Kidney epithelial cell (primary cell): ENCODE results near the gene TAF1. TPM values are rescaled to one million over a fixed set of nuclear protein-coding genes. Genes with fewer than 3 reads are reported as not detected.

ENCODE experiments used
- DNase-seq: peaks from one replicate; pipeline ENCODE4 v3.0.0-alpha.2; 2010; ENCODE audit warnings: low read depth
- H3K27me3 ChIP-seq: 2 replicates; pipeline ENCODE4 v1.6.0; 2011; ENCODE audit warnings: low read length; ENCODE audit not compliant: control insufficient read depth, insufficient read depth
- H3K36me3 ChIP-seq: 2 replicates; pipeline ENCODE4 v1.5.1; 2011; ENCODE audit warnings: low read length; ENCODE audit not compliant: control insufficient read depth, insufficient read depth
- H3K4me3 ChIP-seq: 2 replicates; pipeline ENCODE4 v1.5.1; 2011; ENCODE audit warnings: low read depth, mild to moderate bottlenecking, control low read depth, low read length
- total RNA-seq: library from RNA; depleted of rRNA; stranded (reverse); fragments of >200 nt; gene quantifications from 2 replicates; pipeline ENCODE4 v1.2.3, GENCODE V29; 2015
- TF ChIP-seq, protein P1 (sequence below): IDR thresholded peaks from 2 replicates; pipeline ENCODE4 v1.5.1; 2011; ENCODE audit warnings: mild to moderate bottlenecking, moderate library complexity, low read length, control low read depth, inconsistent platforms; ENCODE audit not compliant: insufficient read depth, poor library complexity, severe bottlenecking

TAF1 gene
- total RNA-seq, 1 donor from 2014 or later: 19.9 TPM

DNA sequence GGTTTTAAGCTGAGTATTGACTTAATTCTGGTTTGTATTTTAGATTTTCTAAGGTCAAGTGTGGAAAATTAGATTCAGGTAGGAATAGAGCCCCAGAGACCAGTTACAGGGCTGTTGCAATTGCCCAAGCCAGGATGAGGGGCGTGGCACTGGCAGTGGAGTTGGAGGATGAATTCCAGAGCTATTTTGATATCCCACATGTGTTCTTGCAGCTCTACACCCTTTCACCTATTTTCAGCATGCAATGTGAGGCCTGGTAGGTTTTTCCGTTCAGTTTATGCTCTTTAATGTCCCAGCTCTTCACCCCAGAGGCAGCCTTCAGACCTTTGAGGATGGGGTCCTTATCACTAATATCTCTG lies 148.9 kb downstream of the TAF1 start:
- TF ChIP-seq, protein P1, sequence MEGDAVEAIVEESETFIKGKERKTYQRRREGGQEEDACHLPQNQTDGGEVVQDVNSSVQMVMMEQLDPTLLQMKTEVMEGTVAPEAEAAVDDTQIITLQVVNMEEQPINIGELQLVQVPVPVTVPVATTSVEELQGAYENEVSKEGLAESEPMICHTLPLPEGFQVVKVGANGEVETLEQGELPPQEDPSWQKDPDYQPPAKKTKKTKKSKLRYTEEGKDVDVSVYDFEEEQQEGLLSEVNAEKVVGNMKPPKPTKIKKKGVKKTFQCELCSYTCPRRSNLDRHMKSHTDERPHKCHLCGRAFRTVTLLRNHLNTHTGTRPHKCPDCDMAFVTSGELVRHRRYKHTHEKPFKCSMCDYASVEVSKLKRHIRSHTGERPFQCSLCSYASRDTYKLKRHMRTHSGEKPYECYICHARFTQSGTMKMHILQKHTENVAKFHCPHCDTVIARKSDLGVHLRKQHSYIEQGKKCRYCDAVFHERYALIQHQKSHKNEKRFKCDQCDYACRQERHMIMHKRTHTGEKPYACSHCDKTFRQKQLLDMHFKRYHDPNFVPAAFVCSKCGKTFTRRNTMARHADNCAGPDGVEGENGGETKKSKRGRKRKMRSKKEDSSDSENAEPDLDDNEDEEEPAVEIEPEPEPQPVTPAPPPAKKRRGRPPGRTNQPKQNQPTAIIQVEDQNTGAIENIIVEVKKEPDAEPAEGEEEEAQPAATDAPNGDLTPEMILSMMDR: no peak

More for the DNA sequence above, 148.9 kb downstream of the TAF1 start:
- no peaks in the 10 kb centered on the region for H3K36me3 ChIP-seq
- H3K4me3 ChIP-seq: no peak overlapping the region
- no peaks in the 10 kb centered on the region for H3K27me3 ChIP-seq
- DNase-seq: no peak

Other genes starting within 250 kb of the TAF1 start
- gene MED12, start 247.8 kb upstream of the TAF1 start, total RNA-seq: 20.3 and 25.3 TPM in 2 replicates
- 0.13 and 0.34 TPM in 2 replicates for gene NLGN3, start 221.5 kb upstream of the TAF1 start, total RNA-seq
- not detected in 2 replicates for gene GJB1, start 143.1 kb upstream of the TAF1 start, total RNA-seq
- gene ZMYM3, start 112.2 kb upstream of the TAF1 start, total RNA-seq: 11.0 and 16.7 TPM in 2 replicates
- 353 and 411 TPM in 2 replicates for gene NONO, start 82.7 kb upstream of the TAF1 start, total RNA-seq
- 1.1 and 1.7 TPM in 2 replicates for gene ITGB1BP2, start 64.6 kb upstream of the TAF1 start, total RNA-seq
- gene OGT, start 166.7 kb downstream of the TAF1 start, total RNA-seq: 71.7 and 82.2 TPM in 2 replicates
- 3.1 and 4.1 TPM in 2 replicates for gene GCNA, start 212.1 kb downstream of the TAF1 start, total RNA-seq